ENCODE measurements around the gene KIF3B. TPM values are rescaled to one million over a fixed set of nuclear protein-coding genes. Genes with fewer than 3 reads are reported as not detected.

Gene KIF3B
- total and polyA plus RNA-seq, 2 of the 13 experiments (the other 11 are each of a cell fraction or from before 2014, with no cell fraction given) = 23.6 to 28.8 TPM

DNA sequence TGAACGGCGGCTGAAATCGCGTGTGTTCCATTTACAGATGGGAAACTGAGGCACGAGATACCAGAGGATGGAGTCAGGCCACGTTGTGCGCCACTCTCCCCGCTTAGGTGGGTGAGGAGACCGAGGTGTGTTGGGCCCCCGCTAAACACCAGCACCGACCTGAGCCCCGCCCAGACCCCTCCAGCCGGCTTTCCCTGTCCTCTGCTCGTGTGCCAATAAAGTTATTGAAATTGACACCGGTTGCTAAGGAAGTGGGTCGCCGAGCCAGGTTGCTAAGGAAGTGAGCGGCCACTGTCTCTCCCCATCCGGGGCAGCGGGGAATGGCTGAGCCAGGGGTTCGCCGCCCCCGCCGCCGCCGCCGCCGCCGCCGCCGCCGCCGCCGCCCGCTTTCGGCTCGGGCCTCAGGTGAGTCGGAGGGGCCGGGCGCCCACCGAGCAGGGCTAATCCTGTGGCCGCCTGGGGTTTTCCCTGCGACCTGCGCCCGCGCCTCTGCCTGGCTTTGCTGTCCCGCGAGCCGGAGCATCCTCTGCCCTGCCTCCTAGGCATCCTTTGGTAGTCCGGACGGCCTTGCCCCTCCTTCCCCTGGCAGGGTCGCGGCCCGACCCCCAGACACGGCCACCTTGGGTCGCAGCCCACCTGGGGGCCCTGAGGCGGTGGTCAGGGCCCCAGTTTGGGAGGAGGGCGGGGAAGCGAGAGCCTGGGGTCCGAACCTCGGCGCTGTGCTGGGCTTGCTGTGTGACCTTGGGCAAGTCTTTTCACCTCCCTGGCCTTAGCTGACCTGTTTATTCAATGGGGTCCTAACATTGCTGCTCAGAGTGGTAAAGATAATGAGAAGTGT, at the start of gene KIF3B (continued):
- TF ChIP-seq, protein P1, sequence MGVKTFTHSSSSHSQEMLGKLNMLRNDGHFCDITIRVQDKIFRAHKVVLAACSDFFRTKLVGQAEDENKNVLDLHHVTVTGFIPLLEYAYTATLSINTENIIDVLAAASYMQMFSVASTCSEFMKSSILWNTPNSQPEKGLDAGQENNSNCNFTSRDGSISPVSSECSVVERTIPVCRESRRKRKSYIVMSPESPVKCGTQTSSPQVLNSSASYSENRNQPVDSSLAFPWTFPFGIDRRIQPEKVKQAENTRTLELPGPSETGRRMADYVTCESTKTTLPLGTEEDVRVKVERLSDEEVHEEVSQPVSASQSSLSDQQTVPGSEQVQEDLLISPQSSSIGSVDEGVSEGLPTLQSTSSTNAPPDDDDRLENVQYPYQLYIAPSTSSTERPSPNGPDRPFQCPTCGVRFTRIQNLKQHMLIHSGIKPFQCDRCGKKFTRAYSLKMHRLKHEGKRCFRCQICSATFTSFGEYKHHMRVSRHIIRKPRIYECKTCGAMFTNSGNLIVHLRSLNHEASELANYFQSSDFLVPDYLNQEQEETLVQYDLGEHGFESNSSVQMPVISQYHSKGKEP (CRISPR knock-in tag; IDR thresholded peaks at IDR 0.05) = no peak
- TF ChIP-seq ZNF652 (CRISPR knock-in tag; IDR thresholded peaks at IDR 0.05; ENCODE audit: borderline replicate concordance, low read depth) (peak; percentile 15; the same call in 1 of the 2 replicates), IRF9 (CRISPR knock-in tag; IDR thresholded peaks at IDR 0.05; ENCODE audit: borderline replicate concordance) (peak; percentile 87; the same call in 1 of the 2 replicates), U2AF2 (IDR thresholded peaks at IDR 0.05; ENCODE audit: low read depth, low read length) (no peak), PHB2 (IDR thresholded peaks at IDR 0.05; ENCODE audit: partially characterized antibody) (no peak), TERF1 (CRISPR knock-in tag; IDR thresholded peaks at IDR 0.05) (no peak), THAP11 (CRISPR knock-in tag; IDR thresholded peaks at IDR 0.05) (peak; percentile 94), ZNF3 (CRISPR knock-in tag; IDR thresholded peaks at IDR 0.05) (peak; percentile 12; the same call in 1 of the 2 replicates), KDM5B (CRISPR knock-in tag; IDR thresholded peaks at IDR 0.05; ENCODE audit: borderline replicate concordance) (peak; percentile 15; the same call in 1 of the 2 replicates), JUNB (CRISPR knock-in tag; IDR thresholded peaks at IDR 0.05; ENCODE audit: borderline replicate concordance) (no peak), KDM6A (CRISPR knock-in tag; IDR thresholded peaks at IDR 0.05; ENCODE audit: low read depth) (no peak), TGIF2 (CRISPR knock-in tag; IDR thresholded peaks at IDR 0.05) (peak; percentile 96), ZGPAT (CRISPR knock-in tag; IDR thresholded peaks at IDR 0.05) (peak; percentile 76), MEIS1 (CRISPR knock-in tag; IDR thresholded peaks at IDR 0.05; ENCODE audit: borderline replicate concordance) (peak; percentile 30), MBNL3 (CRISPR knock-in tag; conservative IDR thresholded peaks at IDR 0.05) (no peak), NFYB (CRISPR knock-in tag; IDR thresholded peaks at IDR 0.05) (no peak; the same call in 1 of the 2 replicates), ZNF570 (CRISPR knock-in tag; IDR thresholded peaks at IDR 0.05; ENCODE audit: borderline replicate concordance) (no peak), NFIC (IDR thresholded peaks at IDR 0.05; ENCODE audit: low read length) (no peak), ARHGAP35 (CRISPR knock-in tag; IDR thresholded peaks at IDR 0.05; ENCODE audit: borderline replicate concordance) (peak; percentile 68; the same call in 1 of the 2 replicates), MYC (CRISPR knock-in tag; IDR thresholded peaks at IDR 0.05; ENCODE audit: borderline replicate concordance) (peak; percentile 63; the same call in 1 of the 2 replicates), SOX5 (CRISPR knock-in tag; IDR thresholded peaks at IDR 0.05; ENCODE audit: borderline replicate concordance) (peak; percentile 49; the same call in 1 of the 2 replicates)
- TF ChIP-seq, protein P2, sequence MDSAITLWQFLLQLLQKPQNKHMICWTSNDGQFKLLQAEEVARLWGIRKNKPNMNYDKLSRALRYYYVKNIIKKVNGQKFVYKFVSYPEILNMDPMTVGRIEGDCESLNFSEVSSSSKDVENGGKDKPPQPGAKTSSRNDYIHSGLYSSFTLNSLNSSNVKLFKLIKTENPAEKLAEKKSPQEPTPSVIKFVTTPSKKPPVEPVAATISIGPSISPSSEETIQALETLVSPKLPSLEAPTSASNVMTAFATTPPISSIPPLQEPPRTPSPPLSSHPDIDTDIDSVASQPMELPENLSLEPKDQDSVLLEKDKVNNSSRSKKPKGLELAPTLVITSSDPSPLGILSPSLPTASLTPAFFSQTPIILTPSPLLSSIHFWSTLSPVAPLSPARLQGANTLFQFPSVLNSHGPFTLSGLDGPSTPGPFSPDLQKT (CRISPR knock-in tag; IDR thresholded peaks at IDR 0.05; ENCODE audit: borderline replicate concordance) = no peak
